Spleen (tissue), 11 donors: Measurements from ENCODE around the gene TPX2. TPM values are rescaled to one million over a fixed set of nuclear protein-coding genes. Genes with fewer than 3 reads are reported as not detected.
"Not testable (repeated sequence)": the region's sequence is repeated elsewhere in the genome, so short reads cannot be mapped to it uniquely, and the experiment has no call there.

Experiments used
- DNase-seq: peaks from one replicate; pipeline ENCODE4 v3.0.0-alpha.2; 2020
- H3K27ac ChIP-seq, 8 donors: fragments of 200-600 bp; sonication (generic) in 7 of 8; 1 replicate in 4 of 8; 2 replicates in 4 of 8; pipeline versions ENCODE4 v1.5.0 to v1.8.0; 2016 to 2021; ENCODE audit warnings: inconsistent platforms in 4 of 8, mild to moderate bottlenecking in 4 of 8, moderate library complexity in 1 of 8
- H3K27me3 ChIP-seq, 7 donors: fragments of 200-600 bp; sonication (generic) in 6 of 7; replicated peaks in 1 of 7; 1 replicate in 4 of 7; 2 replicates in 3 of 7; pipeline versions ENCODE4 v1.5.0 to v1.8.0; 2016 to 2021; ENCODE audit warnings: inconsistent platforms in 3 of 7, mild to moderate bottlenecking in 1 of 7
- H3K36me3 ChIP-seq, 6 donors: fragments of 200-600 bp; sonication (generic) in 5 of 6; 1 replicate in 4 of 6; 2 replicates in 2 of 6; pipeline versions ENCODE4 v1.5.0 to v1.8.0; 2016 to 2021; ENCODE audit warnings: inconsistent platforms in 2 of 6
- H3K4me1 ChIP-seq, 6 donors: fragments of 200-600 bp; sonication (generic) in 5 of 6; 1 replicate in 3 of 6; 2 replicates in 3 of 6; pipeline versions ENCODE4 v1.5.0 to v1.8.0; 2016 to 2021; ENCODE audit warnings: inconsistent platforms in 3 of 6
- H3K4me3 ChIP-seq, 8 donors: fragments of 200-600 bp; sonication (generic) in 7 of 8; 1 replicate in 4 of 8; 2 replicates in 4 of 8; pipeline versions ENCODE4 v1.5.0 to v1.8.0; 2016 to 2021; ENCODE audit warnings: inconsistent platforms in 4 of 8, mild to moderate bottlenecking in 4 of 8, moderate library complexity in 2 of 8
- H3K9me3 ChIP-seq, 8 donors: fragments of 200-600 bp; sonication (generic) in 7 of 8; 1 replicate in 4 of 8; 2 replicates in 4 of 8; pipeline versions ENCODE4 v1.5.0 to v1.8.0; 2016 to 2021; ENCODE audit warnings: inconsistent platforms in 4 of 8
- CTCF ChIP-seq, 11 experiments: fragments of 200-600 bp in 7 of 11; fragments of 450-650 bp in 4 of 11; sonication (generic) in 4 of 11; IDR thresholded peaks in 8 of 11; conservative IDR thresholded peaks in 3 of 11; 1 replicate in 7 of 11; 2 replicates in 4 of 11; pipeline versions ENCODE4 v1.4.0 to v1.8.0; 2016 to 2021; ENCODE audit warnings: antibody characterized with exemption in 11 of 11, inconsistent platforms in 4 of 11, mild to moderate bottlenecking in 1 of 11
- POLR2A ChIP-seq, 3 donors: fragments of 450-650 bp; IDR thresholded peaks; one replicate each; pipeline ENCODE4 v1.5.1; 2017; ENCODE audit warnings: antibody characterized with exemption in 3 of 3, mild to moderate bottlenecking in 1 of 3
- POLR2AphosphoS5 ChIP-seq, 3 donors: sonication (generic); formaldehyde crosslinking; IDR thresholded peaks; one replicate each; pipeline ENCODE4 v1.5.1; 2017; ENCODE audit warnings: antibody characterized with exemption in 3 of 3
- WGBS, 5 donors: extraction: QIAGEN DNeasy Blood & Tissue Kit in 3 of 5; methylation state at CpG; one replicate each; pipeline versions ENCODE4 v1.1.5 to v1.1.7; 2013 to 2018; 5-methylcytosine and 5-hydroxymethylcytosine counted together
- intact Hi-C: fragments of 100-400 bp; cut with DNase I; formaldehyde crosslinking; loops from one replicate; pipeline ENCODE4 v1.15.0; 2023; ENCODE audit warnings: low total_unique reads
- polyA plus RNA-seq, 3 donors: library from polyadenylated mRNA; stranded (reverse); fragments of 200-250 nt; gene quantifications; one replicate each; pipeline ENCODE4 v1.2.1, GENCODE V29; 2013
- total RNA-seq, 7 donors: library from RNA; depleted of rRNA in 3 of 7; stranded (reverse); fragments of >200 nt in 3 of 7; fragmentation: NEBNext Ultra II Directional in 4 of 7; extraction: Animal tissue kit (Norgen Biotek cat#: 25700) in 4 of 7; gene quantifications; one replicate each; pipeline versions ENCODE4 v1.1.0 to v1.2.1, GENCODE V29; 2016 to 2021
- donor health status: healthy with polysubstance abuse.
- donor health status: DM: no; HTN: no; CAD: no; lungs with moderate emphysema.
- donor health status: DM: no; HTN: no; CAD: no.
- donor health status: Bipolar disorder and iron deficiency.
- donor health status: healthy.
- donor health status: DM: no; HTN: no; CAD: no.
- donor health status: DM: yes; HTN: yes; CAD: no.

Gene TPX2
- total and polyA plus RNA-seq, 10 donors, result 1.4 to 16.2 (median 7.2) TPM

- H3K4me1 ChIP-seq, result peaks cover 0 to 2% (median 0%) of the 10 kb centered on the region in 6 donors
- intact Hi-C loops, result no loop called here
- WGBS, 5 donors, result 8 to 21% (median 13%) methylated on average over 1 of the region's 1 CpG
- no peaks in the 10 kb centered on the region for H3K9me3 ChIP-seq
- TF ChIP-seq POLR2A (IDR thresholded peaks at IDR 0.05) (no peak), POLR2AphosphoS5 (IDR thresholded peaks at IDR 0.05) (no peak), CTCF (IDR thresholded peaks at IDR 0.05 in 8 of 11, conservative IDR thresholded peaks at IDR 0.05 in 3 of 11) (no peak)
- no peak overlapping the region for H3K27ac ChIP-seq
- no peak overlapping the region for H3K4me3 ChIP-seq
- H3K27me3 ChIP-seq, result no peaks in the 10 kb centered on the region
- DNase-seq, result no peak
- no peaks in the 10 kb centered on the region for H3K36me3 ChIP-seq
These were observed 7.2 kb downstream of the TPX2 start for GRCh38 chr20:31746068-31746878.

GRCh38 chr20:31747028-31747427, 7.9 kb downstream of the TPX2 start:
- H3K4me1 ChIP-seq, intact Hi-C loops, H3K27ac ChIP-seq, H3K27me3 ChIP-seq, H3K4me3 ChIP-seq, H3K36me3 ChIP-seq, H3K9me3 ChIP-seq, DNase-seq: not testable (repeated sequence)
- WGBS, 5 donors, result 93 to 96% (median 95%) methylated on average over 14 of the region's 14 CpGs

- no peak overlapping the region for H3K4me3 ChIP-seq
- H3K27me3 ChIP-seq, result no peaks in the 10 kb centered on the region
- H3K9me3 ChIP-seq, result no peaks in the 10 kb centered on the region
- no peak for DNase-seq
- TF ChIP-seq POLR2A (IDR thresholded peaks at IDR 0.05), result no peak
- TF ChIP-seq CTCF (IDR thresholded peaks at IDR 0.05 in 8 of 11, conservative IDR thresholded peaks at IDR 0.05 in 3 of 11), result no peak
- TF ChIP-seq POLR2AphosphoS5 (IDR thresholded peaks at IDR 0.05), result no peak
- no peak overlapping the region for H3K27ac ChIP-seq
- H3K4me1 ChIP-seq, result no peaks in the 10 kb centered on the region
- intact Hi-C loops, result no loop called here
- 70 to 82% (median 76%) methylated on average over 5 of the region's 5 CpGs for WGBS, 5 donors
- no peaks in the 10 kb centered on the region for H3K36me3 ChIP-seq
These were observed 8.6 kb downstream of the TPX2 start for GRCh38 chr20:31747640-31748039.

GRCh38 chr20:31749223-31749622, 10.1 kb downstream of the TPX2 start:
- no peak for DNase-seq
- intact Hi-C loops, result no loop called here
- no peaks in the 10 kb centered on the region for H3K9me3 ChIP-seq
- WGBS, 5 donors, result 89 to 95% (median 93%) methylated on average over 8 of the region's 8 CpGs
- no peaks in the 10 kb centered on the region for H3K4me1 ChIP-seq
- no peak for TF ChIP-seq POLR2AphosphoS5 (IDR thresholded peaks at IDR 0.05)
- no peak for TF ChIP-seq POLR2A (IDR thresholded peaks at IDR 0.05)
- no peak for TF ChIP-seq CTCF (IDR thresholded peaks at IDR 0.05 in 8 of 11, conservative IDR thresholded peaks at IDR 0.05 in 3 of 11)
- no peaks in the 10 kb centered on the region for H3K36me3 ChIP-seq
- no peak overlapping the region for H3K27ac ChIP-seq
- no peak overlapping the region for H3K4me3 ChIP-seq
- H3K27me3 ChIP-seq, result no peaks in the 10 kb centered on the region
